ENCODE data around the gene SNX27.

The SNX27 gene

DNA sequence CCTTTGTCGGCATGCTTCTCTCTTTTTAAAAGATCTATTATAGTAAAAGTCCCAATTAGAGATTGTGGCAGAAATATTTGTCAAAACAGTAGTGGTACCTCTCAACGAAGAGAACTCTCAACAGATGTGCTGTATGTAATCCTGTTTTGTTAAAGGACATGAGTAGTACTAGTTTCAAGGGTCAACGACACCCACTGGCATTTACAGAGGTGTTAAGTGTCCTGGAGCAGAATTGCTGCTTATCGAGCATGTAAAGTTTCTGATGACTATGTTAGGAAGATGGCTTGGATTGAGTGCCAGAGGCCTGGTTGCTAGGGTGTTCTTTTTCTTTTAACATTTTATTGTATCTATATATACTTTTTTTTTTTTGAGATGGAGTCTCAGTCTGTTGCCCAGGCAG is 77.6 kb downstream of the SNX27 start:
- Histone ChIP-seq H3K4me3 (ENCODE audit: low read length) (no peak overlapping the region), H3K27ac (ENCODE audit: low read length) (no peak overlapping the region), H3K4me1 (ENCODE audit: control insufficient read depth, low read depth, low read length) (no peaks in the 10 kb centered on the region), H3K9ac (ENCODE audit: low read length) (no peak overlapping the region), H3K9me3 (ENCODE audit: control insufficient read depth, low read depth, low read length) (no peaks in the 10 kb centered on the region), H3K36me3 (ENCODE audit: control insufficient read depth, low read depth, low read length) (peaks cover 23% of the 10 kb centered on the region), H3K27me3 (ENCODE audit: control insufficient read depth, insufficient read depth, low read length) (no peaks in the 10 kb centered on the region)

DNA sequence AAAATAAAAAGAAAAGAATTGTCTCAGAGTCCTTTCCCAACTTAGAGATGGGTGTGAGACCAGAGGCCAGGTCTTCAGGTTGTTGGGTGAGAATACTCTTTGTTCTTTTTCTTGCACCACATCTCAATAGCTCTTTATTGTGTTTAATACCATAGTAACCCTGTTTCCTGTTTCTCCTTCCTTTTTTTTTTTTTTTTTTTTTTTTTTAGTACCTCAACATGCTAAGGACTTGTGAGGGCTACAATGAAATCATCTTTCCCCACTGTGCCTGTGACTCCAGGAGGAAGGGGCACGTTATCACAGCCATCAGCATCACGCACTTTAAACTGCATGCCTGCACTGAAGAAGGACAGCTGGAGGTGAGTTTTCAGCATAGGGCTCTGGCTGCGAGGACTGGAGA is 80.4 kb downstream of the SNX27 start:
- no peaks in the 10 kb centered on the region for H3K9me3 ChIP-seq (ENCODE audit: control insufficient read depth, low read depth, low read length)

DNA sequence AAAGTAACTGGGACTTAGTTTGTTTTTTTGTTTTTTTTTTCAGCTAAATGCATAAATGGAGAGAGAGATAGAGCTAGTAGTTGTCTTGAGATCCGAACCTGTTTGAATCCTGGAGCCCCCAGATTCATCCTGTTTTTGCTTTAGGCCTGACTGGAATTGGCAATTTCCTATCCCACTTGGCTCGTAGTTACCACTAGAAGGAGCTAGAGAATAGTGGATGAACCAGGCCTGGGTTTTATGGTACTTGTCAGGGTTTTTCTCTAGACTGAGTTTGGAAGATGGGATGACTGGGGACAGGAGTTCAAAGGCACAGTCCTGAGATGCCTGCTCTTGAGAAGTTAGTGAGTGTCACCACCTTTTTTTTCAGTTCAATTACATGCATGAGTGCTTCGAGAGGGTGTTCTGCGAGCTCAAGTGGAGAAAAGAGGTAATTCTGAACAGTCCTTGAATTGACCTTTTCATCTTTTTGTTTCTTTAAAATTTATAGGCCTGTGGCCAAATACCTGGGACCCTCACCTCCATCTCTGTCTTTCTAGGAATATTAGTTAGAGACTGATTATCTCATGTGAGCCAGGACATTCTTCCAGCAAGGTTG is 81.3 kb downstream of the SNX27 start:
- Histone ChIP-seq H3K9me3 (ENCODE audit: control insufficient read depth, low read depth, low read length) (no peaks in the 10 kb centered on the region), H3K9ac (ENCODE audit: low read length) (no peak overlapping the region), H3K36me3 (ENCODE audit: control insufficient read depth, low read depth, low read length) (peaks cover 30% of the 10 kb centered on the region), H3K4me3 (ENCODE audit: low read length) (no peak overlapping the region), H3K27ac (ENCODE audit: low read length) (no peak overlapping the region), H3K27me3 (ENCODE audit: control insufficient read depth, insufficient read depth, low read length) (no peaks in the 10 kb centered on the region), H3K4me1 (ENCODE audit: control insufficient read depth, low read depth, low read length) (no peaks in the 10 kb centered on the region)

More for the DNA sequence above, 80.4 kb downstream of the SNX27 start:
- H3K4me3 ChIP-seq (ENCODE audit: low read length), result no peak overlapping the region
- no peak overlapping the region for H3K9ac ChIP-seq (ENCODE audit: low read length)
- no peak overlapping the region for H3K27ac ChIP-seq (ENCODE audit: low read length)
- H3K36me3 ChIP-seq (ENCODE audit: control insufficient read depth, low read depth, low read length), result peaks cover 27% of the 10 kb centered on the region
- H3K4me1 ChIP-seq (ENCODE audit: control insufficient read depth, low read depth, low read length), result no peaks in the 10 kb centered on the region
- no peaks in the 10 kb centered on the region for H3K27me3 ChIP-seq (ENCODE audit: control insufficient read depth, insufficient read depth, low read length)

DNA sequence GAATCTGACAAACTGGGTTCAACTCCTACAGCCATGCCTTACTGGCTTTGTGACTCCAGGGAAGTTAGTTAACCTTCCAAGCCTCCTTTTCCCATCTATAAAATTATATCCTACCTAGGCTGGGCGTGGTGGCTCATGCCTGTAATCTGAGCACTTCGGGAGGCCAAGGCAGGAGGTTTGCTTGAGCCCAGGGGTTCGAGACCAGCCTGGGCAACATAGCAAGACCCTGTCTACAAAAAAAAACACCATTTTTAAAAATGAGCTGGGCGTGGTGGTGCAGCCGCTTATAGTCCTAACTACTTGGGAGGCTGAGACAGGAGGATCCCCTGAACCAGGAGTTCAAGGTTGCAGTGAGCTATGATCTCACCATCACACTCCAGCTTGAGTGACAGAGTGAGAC is 89.7 kb downstream of the SNX27 start:
- H3K27me3 ChIP-seq (ENCODE audit: control insufficient read depth, insufficient read depth, low read length), result no peaks in the 10 kb centered on the region
- H3K27ac ChIP-seq (ENCODE audit: low read length), result no peak overlapping the region
- H3K9ac ChIP-seq (ENCODE audit: low read length), result no peak overlapping the region
- no peak overlapping the region for H3K4me3 ChIP-seq (ENCODE audit: low read length)
- no peaks in the 10 kb centered on the region for H3K9me3 ChIP-seq (ENCODE audit: control insufficient read depth, low read depth, low read length)
- H3K4me1 ChIP-seq (ENCODE audit: control insufficient read depth, low read depth, low read length), result no peaks in the 10 kb centered on the region
- peaks cover 38% of the 10 kb centered on the region for H3K36me3 ChIP-seq (ENCODE audit: control insufficient read depth, low read depth, low read length)

DNA sequence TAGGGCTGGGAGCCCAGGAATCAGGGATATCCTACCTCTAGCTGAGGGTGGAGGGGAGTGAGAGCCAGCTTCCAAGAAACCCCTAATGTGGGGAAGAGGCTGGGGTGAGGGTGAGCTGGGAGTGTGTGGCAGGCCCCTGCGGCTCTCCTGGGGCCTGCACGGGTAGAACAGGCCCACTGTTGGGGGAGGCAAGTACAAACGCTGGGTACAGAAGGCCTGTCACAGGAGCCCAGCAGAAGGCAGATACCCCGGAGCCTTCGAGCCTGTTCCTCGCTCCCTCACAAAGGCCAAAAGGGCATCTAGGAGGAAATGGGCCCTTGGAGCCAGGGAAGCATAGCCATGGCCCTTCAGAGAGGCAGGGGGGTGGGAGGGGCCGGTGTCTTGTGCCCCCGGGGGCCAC is 91.1 kb downstream of the SNX27 start:
- no peak overlapping the region for H3K27ac ChIP-seq (ENCODE audit: low read length)
- H3K4me3 ChIP-seq (ENCODE audit: low read length), result no peak overlapping the region
- no peaks in the 10 kb centered on the region for H3K4me1 ChIP-seq (ENCODE audit: control insufficient read depth, low read depth, low read length)
- H3K36me3 ChIP-seq (ENCODE audit: control insufficient read depth, low read depth, low read length), result peaks cover 32% of the 10 kb centered on the region
- H3K9ac ChIP-seq (ENCODE audit: low read length), result no peak overlapping the region
- H3K27me3 ChIP-seq (ENCODE audit: control insufficient read depth, insufficient read depth, low read length), result no peaks in the 10 kb centered on the region
- no peaks in the 10 kb centered on the region for H3K9me3 ChIP-seq (ENCODE audit: control insufficient read depth, low read depth, low read length)

DNA sequence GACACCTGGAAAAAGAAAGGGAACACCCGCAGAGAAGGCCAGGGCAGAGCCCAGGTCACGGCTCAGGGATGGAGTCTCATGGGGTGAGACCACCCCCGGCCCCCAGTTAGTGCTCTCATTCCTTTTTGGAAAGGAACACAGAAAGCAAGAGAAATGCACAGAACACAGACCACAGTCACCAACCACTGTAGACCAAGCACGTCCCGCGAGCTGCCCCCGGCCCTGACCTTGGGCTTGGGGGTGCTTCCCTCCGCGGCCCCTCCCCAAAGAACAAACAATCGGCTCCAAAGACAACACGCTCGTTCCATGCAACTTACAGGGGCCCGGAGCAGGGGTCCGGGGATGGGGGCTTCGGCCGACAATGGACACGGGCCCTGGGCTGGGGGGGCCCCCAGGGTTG is 92.0 kb downstream of the SNX27 start:
- Histone ChIP-seq H3K4me1 (ENCODE audit: control insufficient read depth, low read depth, low read length) (no peaks in the 10 kb centered on the region), H3K9ac (ENCODE audit: low read length) (no peak overlapping the region), H3K27ac (ENCODE audit: low read length) (no peak overlapping the region), H3K36me3 (ENCODE audit: control insufficient read depth, low read depth, low read length) (peaks cover 27% of the 10 kb centered on the region), H3K27me3 (ENCODE audit: control insufficient read depth, insufficient read depth, low read length) (no peaks in the 10 kb centered on the region), H3K9me3 (ENCODE audit: control insufficient read depth, low read depth, low read length) (no peaks in the 10 kb centered on the region), H3K4me3 (ENCODE audit: low read length) (no peak overlapping the region)

DNA sequence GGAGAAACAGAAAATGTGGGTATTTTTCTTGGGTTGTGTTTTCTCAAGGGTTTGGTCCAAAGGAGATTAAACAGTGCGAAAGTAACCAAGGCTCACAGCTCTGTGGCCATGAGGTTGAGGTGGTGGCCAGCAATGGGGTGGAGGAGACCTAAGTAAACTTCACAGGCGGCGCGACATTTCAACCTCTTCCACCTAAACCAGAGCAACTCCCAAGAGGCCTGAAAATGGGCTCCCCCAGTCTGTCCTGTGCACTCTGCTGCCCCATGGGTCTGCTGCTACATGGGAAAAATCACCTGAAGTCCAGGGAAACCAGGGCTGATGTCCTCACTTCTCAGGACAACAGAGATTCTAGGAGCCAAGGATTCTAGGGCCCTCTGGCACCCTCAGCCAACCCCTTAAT is 92.4 kb downstream of the SNX27 start:
- Histone ChIP-seq H3K4me1 (ENCODE audit: control insufficient read depth, low read depth, low read length) (no peaks in the 10 kb centered on the region), H3K9ac (ENCODE audit: low read length) (no peak overlapping the region), H3K4me3 (ENCODE audit: low read length) (no peak overlapping the region), H3K9me3 (ENCODE audit: control insufficient read depth, low read depth, low read length) (no peaks in the 10 kb centered on the region), H3K36me3 (ENCODE audit: control insufficient read depth, low read depth, low read length) (peaks cover 24% of the 10 kb centered on the region), H3K27ac (ENCODE audit: low read length) (no peak overlapping the region), H3K27me3 (ENCODE audit: control insufficient read depth, insufficient read depth, low read length) (no peaks in the 10 kb centered on the region)

DNA sequence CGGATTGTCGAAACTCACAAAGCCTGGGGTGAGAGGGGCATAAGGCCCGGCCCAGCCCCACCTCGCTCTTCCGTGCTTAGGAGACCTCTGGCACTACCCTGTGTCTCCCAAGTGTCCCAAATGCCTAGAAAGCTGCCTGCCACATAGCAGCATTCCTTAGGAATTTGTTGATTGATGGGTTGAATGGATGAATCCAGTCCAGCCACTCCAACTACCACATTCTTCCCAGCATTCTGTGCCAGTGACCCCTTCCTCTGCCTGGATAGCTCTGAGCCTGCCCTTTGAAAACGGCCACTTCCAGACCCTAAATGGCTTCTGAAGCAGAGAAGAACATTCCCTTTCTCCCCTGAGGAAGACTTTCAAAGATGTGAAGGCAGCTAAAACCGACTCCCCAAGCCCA is 93.3 kb downstream of the SNX27 start:
- no peaks in the 10 kb centered on the region for H3K4me1 ChIP-seq (ENCODE audit: control insufficient read depth, low read depth, low read length)
- no peak overlapping the region for H3K9ac ChIP-seq (ENCODE audit: low read length)
- H3K4me3 ChIP-seq (ENCODE audit: low read length), result no peak overlapping the region
- H3K36me3 ChIP-seq (ENCODE audit: control insufficient read depth, low read depth, low read length), result peaks cover 15% of the 10 kb centered on the region
- no peaks in the 10 kb centered on the region for H3K9me3 ChIP-seq (ENCODE audit: control insufficient read depth, low read depth, low read length)
- H3K27me3 ChIP-seq (ENCODE audit: control insufficient read depth, insufficient read depth, low read length), result no peaks in the 10 kb centered on the region
- H3K27ac ChIP-seq (ENCODE audit: low read length), result no peak overlapping the region

DNA sequence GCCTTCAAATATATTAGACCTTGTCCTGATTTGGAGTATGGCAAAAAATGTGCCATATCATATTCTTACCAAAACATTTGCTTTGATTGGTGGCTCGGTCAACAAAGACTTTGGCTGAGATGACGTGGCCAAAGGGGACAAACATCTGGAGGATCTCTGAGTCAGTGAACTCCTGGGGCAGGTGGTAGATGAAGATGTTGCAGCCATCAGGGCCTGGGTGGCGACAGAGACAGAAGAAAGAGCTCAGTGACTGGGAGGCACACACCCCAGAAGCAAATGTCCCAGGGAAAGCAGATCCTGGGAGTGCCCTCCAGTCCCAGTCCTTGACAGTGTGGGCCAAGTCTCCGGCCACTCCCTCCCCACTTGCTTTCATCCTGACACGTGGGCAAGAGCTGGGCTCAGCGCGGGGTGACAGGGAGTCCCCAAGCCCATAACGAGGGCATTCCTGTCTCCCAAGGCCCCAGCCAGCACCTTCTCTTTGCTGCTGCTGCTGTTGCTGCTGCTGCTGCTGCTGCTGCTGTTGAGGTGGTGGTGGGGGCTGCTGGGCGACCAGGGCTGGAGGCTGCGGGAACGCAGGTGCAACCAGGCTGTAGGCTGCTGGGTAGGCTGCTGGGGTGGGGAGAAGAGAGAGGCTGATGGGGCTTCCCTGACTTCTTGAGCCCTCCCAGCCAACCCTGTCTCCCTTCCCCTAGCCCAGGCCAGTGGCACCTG is 94.1 kb downstream of the SNX27 start:
- no peak overlapping the region for H3K9ac ChIP-seq (ENCODE audit: low read length)

DNA sequence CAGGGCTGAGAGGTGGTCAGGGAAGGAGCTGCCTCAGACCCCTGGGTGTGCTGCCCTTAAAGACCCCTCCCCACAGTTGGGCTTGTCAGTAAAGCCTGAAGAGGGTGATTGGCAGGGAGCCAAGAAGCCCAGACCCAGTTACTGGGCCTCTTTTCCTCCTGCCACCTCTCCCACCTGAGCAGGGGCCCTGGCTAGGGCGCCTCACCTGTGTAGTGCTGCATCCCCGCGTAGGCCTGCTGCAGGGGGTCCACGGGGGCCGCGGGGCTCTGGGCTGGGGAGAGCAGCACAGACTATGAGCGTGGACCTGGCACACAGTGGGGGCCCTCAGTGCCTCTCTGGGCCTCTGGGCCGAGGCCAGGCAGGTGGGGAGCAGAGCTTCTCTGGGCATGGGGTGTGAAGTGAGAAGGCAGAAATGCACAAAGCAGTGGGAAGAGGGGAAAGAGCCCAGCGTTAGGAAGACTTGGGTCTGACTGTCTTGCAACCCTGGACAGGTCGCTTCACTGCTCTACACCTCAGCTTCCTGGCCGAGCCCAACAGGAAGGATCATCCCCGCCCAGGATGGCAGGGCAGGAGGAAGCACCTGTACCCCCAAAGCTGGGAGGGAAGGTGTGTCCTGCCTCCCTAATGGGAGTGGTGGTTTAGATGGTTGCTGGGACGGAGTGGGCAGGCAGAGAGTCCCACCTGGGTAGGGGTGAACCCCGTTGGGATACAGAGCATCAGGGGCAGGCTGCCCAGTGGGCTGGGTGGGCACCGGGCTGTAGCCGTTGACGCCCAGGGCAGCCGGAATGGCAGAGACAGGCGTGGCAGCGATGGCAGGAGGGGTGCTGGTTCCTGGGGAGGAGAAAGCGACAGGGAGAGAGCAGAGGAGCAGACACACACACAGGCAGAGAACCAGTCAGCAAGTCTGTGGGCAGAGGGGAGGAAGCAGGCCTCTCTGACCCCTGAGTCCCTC is 94.9 kb downstream of the SNX27 start:
- no peaks in the 10 kb centered on the region for H3K4me1 ChIP-seq (ENCODE audit: control insufficient read depth, low read depth, low read length)
- no peaks in the 10 kb centered on the region for H3K9me3 ChIP-seq (ENCODE audit: control insufficient read depth, low read depth, low read length)
- H3K36me3 ChIP-seq (ENCODE audit: control insufficient read depth, low read depth, low read length), result peaks cover 3% of the 10 kb centered on the region
- no peaks in the 10 kb centered on the region for H3K27me3 ChIP-seq (ENCODE audit: control insufficient read depth, insufficient read depth, low read length)
- no peak overlapping the region for H3K9ac ChIP-seq (ENCODE audit: low read length)
- H3K27ac ChIP-seq (ENCODE audit: low read length), result no peak overlapping the region
- H3K4me3 ChIP-seq (ENCODE audit: low read length), result no peak overlapping the region

More for the DNA sequence above, 94.1 kb downstream of the SNX27 start:
- H3K4me1 ChIP-seq (ENCODE audit: control insufficient read depth, low read depth, low read length), result no peaks in the 10 kb centered on the region
- no peaks in the 10 kb centered on the region for H3K9me3 ChIP-seq (ENCODE audit: control insufficient read depth, low read depth, low read length)
- H3K27ac ChIP-seq (ENCODE audit: low read length), result no peak overlapping the region
- no peaks in the 10 kb centered on the region for H3K27me3 ChIP-seq (ENCODE audit: control insufficient read depth, insufficient read depth, low read length)
- no peak overlapping the region for H3K4me3 ChIP-seq (ENCODE audit: low read length)
- H3K36me3 ChIP-seq (ENCODE audit: control insufficient read depth, low read depth, low read length), result peaks cover 10% of the 10 kb centered on the region

DNA sequence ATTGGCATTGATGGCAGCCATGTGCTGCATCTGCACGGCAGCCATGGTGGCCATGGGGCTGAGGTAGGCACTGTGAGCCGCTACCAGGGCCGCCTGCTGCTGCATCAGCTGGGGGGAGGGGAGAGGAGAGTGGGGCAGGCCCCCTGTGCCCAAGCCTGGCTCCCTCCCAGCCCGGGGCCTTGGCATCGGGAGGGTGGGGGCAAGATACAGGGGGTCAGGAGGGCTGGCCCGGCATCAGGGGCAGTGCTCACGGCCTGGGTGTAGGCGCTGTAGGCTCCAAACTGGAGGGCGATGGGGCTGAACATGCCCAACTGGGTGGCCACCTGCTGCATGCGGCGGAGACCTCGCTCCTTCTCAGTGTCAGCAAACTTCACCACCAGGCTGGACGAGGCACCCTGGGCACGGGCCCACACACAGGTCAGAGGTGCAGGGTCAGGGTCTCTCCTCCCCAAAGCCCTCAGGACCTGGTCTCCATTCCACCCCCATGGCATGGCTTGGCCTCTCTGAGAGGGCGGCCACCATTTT is 95.8 kb downstream of the SNX27 start:
- H3K9ac ChIP-seq (ENCODE audit: low read length), result no peak overlapping the region

More for the DNA sequence above, 95.8 kb downstream of the SNX27 start:
- no peak overlapping the region for H3K27ac ChIP-seq (ENCODE audit: low read length)
- no peaks in the 10 kb centered on the region for H3K9me3 ChIP-seq (ENCODE audit: control insufficient read depth, low read depth, low read length)
- H3K27me3 ChIP-seq (ENCODE audit: control insufficient read depth, insufficient read depth, low read length), result no peaks in the 10 kb centered on the region
- H3K4me3 ChIP-seq (ENCODE audit: low read length), result no peak overlapping the region
- no peaks in the 10 kb centered on the region for H3K36me3 ChIP-seq (ENCODE audit: control insufficient read depth, low read depth, low read length)
- no peaks in the 10 kb centered on the region for H3K4me1 ChIP-seq (ENCODE audit: control insufficient read depth, low read depth, low read length)
